Heart left ventricle (tissue), 13 donors: ENCODE results near the gene WNK2.

Source experiments
- CTCF ChIP-seq, 12 donors: fragments of 200-600 bp; sonication (generic) in 4 of 12; IDR thresholded peaks; one replicate each; pipeline versions ENCODE4 v1.5.0 to v1.8.0; 2018 to 2022; ENCODE audit warnings: antibody characterized with exemption in 12 of 12, mild to moderate bottlenecking in 5 of 12
- POLR2A ChIP-seq, 2 donors: fragments of 450-650 bp; IDR thresholded peaks; one replicate each; pipeline ENCODE4 v1.6.1; 2017; ENCODE audit warnings: antibody characterized with exemption in 2 of 2, mild to moderate bottlenecking in 2 of 2, moderate library complexity in 2 of 2
- donor health status: ischemic (EF 13 %, LVEDD 7.1; RV severe dilation, severe dysfunction).
- donor health status: DM: no; HTN: yes; CAD: no.
- donor health status: DM: no; HTN: no; CAD: no.
- donor health status: ischemic (EF 25% LVEDD 6.9; RV normal size, moderate dysfunction).
- donor health status: ischemic (EF 25% LVEDD 5.7; RV mildly dilated, moderate dysfunction).
- donor health status: ischemic (EF 35%, LVEDD 5.7; RV mildly dilated, moderate dysfunction).
- donor health status: nonischemic (EF 11% LVEDD 7.7; RV severe dilation, severe dysfunction).
- donor health status: DM: yes; HTN: yes; CAD: no.
- donor health status: PGD.
- donor health status: ischemic (EF 29% LVEDD 5.4; RV normal size, mild dysfunction).
- donor health status: nonischemic (EF 23%, LVEDD 6.1; RV moderate dilation, normal function).

- TF ChIP-seq CTCF (IDR thresholded peaks at IDR 0.05) (no peak), POLR2A (IDR thresholded peaks at IDR 0.05) (no peak)
Measured at GRCh38 chr9:93254061-93254481, 70.1 kb downstream of the WNK2 start.
